Measurements from ENCODE around the gene COMMD1. TPM values are rescaled to one million over a fixed set of nuclear protein-coding genes. Genes with fewer than 3 reads are reported as not detected.
A peak's percentile ranks its signal among the peaks of the same experiment; 100 is the strongest.

The COMMD1 gene
- polyA plus RNA-seq, 1 donor from 2014 or later = 69.1 TPM

DNA sequence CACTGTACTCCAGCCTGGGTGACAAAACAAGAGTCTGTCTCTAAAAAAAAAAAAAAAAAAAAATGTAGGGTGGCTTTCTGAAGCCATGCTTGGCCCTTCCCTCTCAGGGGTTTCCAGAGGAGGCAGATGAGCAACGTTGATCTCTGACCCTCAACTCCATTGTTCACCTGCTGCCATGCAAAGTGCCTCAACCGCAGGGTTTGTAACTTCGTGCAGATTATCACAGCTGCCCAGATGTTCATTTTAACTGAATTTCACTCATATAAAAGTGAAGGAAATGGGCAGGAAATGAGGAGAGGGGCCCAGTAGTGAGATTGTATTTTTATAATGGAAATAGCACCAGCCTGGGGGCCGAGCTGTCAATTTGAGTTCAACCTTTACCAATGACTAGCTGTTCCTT is 275.5 kb downstream of the COMMD1 start:
- Histone ChIP-seq H2AFZ (ENCODE audit: low read depth, low read length) (no peak overlapping the region), H3K9ac (ENCODE audit: low read length) (no peak overlapping the region), H3K4me2 (ENCODE audit: low read length) (no peak overlapping the region), H3F3A (ENCODE audit: insufficient read depth, low read length, poor library complexity, severe bottlenecking) (no peaks in the 10 kb centered on the region), H3K27ac (ENCODE audit: low read length) (no peak overlapping the region), H3K79me2 (replicated peaks; ENCODE audit: insufficient read depth, low read length) (no peaks in the 10 kb centered on the region), H3K27me3 (ENCODE audit: insufficient read depth, low read depth, low read length) (no peaks in the 10 kb centered on the region), H3K9me2 (ENCODE audit: insufficient read depth, low read length) (no peaks in the 10 kb centered on the region), H3K36me3 (ENCODE audit: insufficient read depth, low read length) (no peaks in the 10 kb centered on the region), H4K20me1 (ENCODE audit: insufficient read depth) (no peaks in the 10 kb centered on the region), H3K4me3 (ENCODE audit: low read length) (no peak overlapping the region), H3K9me3 (ENCODE audit: low read length) (no peaks in the 10 kb centered on the region)
- TF ChIP-seq TAF1 (IDR thresholded peaks at IDR 0.05; ENCODE audit: low read depth) (no peak), SMC3 (conservative IDR thresholded peaks at IDR 0.05; ENCODE audit: poor library complexity) (no peak)

DNA sequence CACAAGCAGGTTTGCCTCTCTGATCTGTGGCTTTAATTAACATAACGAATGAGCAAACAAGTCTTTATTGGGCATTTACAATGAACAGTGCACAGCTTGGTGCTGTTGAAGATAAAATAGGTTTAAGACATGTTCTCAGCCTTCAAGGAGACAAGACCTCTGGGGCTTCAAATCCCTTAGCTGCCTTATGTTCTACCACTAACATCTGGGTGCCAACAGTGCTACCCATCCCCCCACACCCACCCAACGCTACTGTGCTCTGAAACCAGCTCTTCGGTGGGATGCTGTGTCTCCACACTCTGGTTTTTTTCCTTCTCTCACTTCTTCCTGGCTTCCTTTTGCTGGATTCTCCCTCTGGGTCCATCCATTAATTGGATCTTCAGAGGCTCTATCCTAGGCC is 276.4 kb downstream of the COMMD1 start:
- Histone ChIP-seq H4K20me1 (ENCODE audit: insufficient read depth) (no peaks in the 10 kb centered on the region), H2AFZ (ENCODE audit: low read depth, low read length) (no peak overlapping the region), H3K9ac (ENCODE audit: low read length) (no peak overlapping the region), H3K9me2 (ENCODE audit: insufficient read depth, low read length) (no peaks in the 10 kb centered on the region), H3K4me3 (ENCODE audit: low read length) (no peak overlapping the region), H3K79me2 (replicated peaks; ENCODE audit: insufficient read depth, low read length) (no peaks in the 10 kb centered on the region), H3K36me3 (ENCODE audit: insufficient read depth, low read length) (no peaks in the 10 kb centered on the region), H3K27me3 (ENCODE audit: insufficient read depth, low read depth, low read length) (no peaks in the 10 kb centered on the region), H3K9me3 (ENCODE audit: low read length) (no peaks in the 10 kb centered on the region), H3K27ac (ENCODE audit: low read length) (no peak overlapping the region), H3F3A (ENCODE audit: insufficient read depth, low read length, poor library complexity, severe bottlenecking) (peaks cover 4% of the 10 kb centered on the region), H3K4me2 (ENCODE audit: low read length) (no peak overlapping the region)
- TF ChIP-seq, protein P1, sequence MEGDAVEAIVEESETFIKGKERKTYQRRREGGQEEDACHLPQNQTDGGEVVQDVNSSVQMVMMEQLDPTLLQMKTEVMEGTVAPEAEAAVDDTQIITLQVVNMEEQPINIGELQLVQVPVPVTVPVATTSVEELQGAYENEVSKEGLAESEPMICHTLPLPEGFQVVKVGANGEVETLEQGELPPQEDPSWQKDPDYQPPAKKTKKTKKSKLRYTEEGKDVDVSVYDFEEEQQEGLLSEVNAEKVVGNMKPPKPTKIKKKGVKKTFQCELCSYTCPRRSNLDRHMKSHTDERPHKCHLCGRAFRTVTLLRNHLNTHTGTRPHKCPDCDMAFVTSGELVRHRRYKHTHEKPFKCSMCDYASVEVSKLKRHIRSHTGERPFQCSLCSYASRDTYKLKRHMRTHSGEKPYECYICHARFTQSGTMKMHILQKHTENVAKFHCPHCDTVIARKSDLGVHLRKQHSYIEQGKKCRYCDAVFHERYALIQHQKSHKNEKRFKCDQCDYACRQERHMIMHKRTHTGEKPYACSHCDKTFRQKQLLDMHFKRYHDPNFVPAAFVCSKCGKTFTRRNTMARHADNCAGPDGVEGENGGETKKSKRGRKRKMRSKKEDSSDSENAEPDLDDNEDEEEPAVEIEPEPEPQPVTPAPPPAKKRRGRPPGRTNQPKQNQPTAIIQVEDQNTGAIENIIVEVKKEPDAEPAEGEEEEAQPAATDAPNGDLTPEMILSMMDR (IDR thresholded peaks at IDR 0.05; ENCODE audit: poor library complexity, severe bottlenecking) = no peak
- no peak for TF ChIP-seq RAD21 (conservative IDR thresholded peaks at IDR 0.05)
- TF ChIP-seq, protein P2, sequence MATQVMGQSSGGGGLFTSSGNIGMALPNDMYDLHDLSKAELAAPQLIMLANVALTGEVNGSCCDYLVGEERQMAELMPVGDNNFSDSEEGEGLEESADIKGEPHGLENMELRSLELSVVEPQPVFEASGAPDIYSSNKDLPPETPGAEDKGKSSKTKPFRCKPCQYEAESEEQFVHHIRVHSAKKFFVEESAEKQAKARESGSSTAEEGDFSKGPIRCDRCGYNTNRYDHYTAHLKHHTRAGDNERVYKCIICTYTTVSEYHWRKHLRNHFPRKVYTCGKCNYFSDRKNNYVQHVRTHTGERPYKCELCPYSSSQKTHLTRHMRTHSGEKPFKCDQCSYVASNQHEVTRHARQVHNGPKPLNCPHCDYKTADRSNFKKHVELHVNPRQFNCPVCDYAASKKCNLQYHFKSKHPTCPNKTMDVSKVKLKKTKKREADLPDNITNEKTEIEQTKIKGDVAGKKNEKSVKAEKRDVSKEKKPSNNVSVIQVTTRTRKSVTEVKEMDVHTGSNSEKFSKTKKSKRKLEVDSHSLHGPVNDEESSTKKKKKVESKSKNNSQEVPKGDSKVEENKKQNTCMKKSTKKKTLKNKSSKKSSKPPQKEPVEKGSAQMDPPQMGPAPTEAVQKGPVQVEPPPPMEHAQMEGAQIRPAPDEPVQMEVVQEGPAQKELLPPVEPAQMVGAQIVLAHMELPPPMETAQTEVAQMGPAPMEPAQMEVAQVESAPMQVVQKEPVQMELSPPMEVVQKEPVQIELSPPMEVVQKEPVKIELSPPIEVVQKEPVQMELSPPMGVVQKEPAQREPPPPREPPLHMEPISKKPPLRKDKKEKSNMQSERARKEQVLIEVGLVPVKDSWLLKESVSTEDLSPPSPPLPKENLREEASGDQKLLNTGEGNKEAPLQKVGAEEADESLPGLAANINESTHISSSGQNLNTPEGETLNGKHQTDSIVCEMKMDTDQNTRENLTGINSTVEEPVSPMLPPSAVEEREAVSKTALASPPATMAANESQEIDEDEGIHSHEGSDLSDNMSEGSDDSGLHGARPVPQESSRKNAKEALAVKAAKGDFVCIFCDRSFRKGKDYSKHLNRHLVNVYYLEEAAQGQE (IDR thresholded peaks at IDR 0.05; ENCODE audit: borderline replicate concordance) = no peak

DNA sequence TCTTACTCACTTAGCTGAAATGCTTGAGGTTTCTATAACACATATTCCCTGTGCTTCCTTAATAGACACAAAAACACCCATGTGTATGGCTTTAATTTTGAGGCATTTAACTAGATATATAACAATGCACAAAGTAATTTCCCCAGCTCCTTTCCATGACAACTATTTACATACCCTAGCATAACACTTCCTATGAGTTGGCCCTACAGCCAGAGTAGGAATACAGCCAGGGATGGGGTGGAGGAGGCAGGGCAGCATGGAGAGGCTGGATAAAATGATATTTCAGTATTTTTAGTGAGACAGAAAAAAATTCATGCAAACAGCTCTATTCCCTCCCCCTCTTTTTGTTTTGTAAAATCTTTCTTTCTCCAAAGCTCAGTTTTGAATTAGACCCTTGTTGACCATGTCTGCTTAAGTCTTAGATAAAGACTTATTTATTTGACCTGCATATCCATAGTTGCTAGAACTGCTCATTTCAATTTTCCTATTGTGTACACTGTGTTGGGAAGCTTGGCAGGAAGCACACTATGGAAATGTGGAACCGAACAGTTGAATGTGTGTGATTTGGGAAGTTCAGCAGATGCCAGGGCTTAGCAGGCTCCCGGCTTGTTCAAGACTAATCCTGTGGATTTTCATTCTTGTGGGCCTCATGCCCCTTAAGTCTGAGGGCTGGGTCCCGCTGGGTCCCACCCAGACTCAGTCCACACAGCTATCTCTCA is 279.2 kb downstream of the COMMD1 start:
- TF ChIP-seq TAF1 (IDR thresholded peaks at IDR 0.05; ENCODE audit: low read depth) = no peak
- no peak for TF ChIP-seq EP300 (conservative IDR thresholded peaks at IDR 0.05; ENCODE audit: poor library complexity, severe bottlenecking)
- TF ChIP-seq, protein P2 (IDR thresholded peaks at IDR 0.05; ENCODE audit: borderline replicate concordance) = no peak
- TF ChIP-seq RAD21 (conservative IDR thresholded peaks at IDR 0.05) = no peak
- TF ChIP-seq, protein P1 (IDR thresholded peaks at IDR 0.05; ENCODE audit: poor library complexity, severe bottlenecking) = no peak
- TF ChIP-seq MXI1 (conservative IDR thresholded peaks at IDR 0.05; ENCODE audit: poor library complexity, severe bottlenecking) = no peak
- TF ChIP-seq SMC3 (conservative IDR thresholded peaks at IDR 0.05; ENCODE audit: poor library complexity) = no peak
- no peak for TF ChIP-seq EZH2 (IDR thresholded peaks at IDR 0.05; ENCODE audit: borderline replicate concordance, insufficient read depth, low read length, poor library complexity, severe bottlenecking)
- TF ChIP-seq POLR2AphosphoS5 (IDR thresholded peaks at IDR 0.05) = no peak
- Histone ChIP-seq H3K9ac (ENCODE audit: low read length) (no peak overlapping the region), H3K36me3 (ENCODE audit: insufficient read depth, low read length) (no peaks in the 10 kb centered on the region), H3K4me2 (ENCODE audit: low read length) (no peak overlapping the region), H3K4me3 (ENCODE audit: low read length) (no peak overlapping the region), H4K20me1 (ENCODE audit: insufficient read depth) (no peaks in the 10 kb centered on the region), H2AFZ (ENCODE audit: low read depth, low read length) (no peak overlapping the region), H3F3A (ENCODE audit: insufficient read depth, low read length, poor library complexity, severe bottlenecking) (peaks cover 4% of the 10 kb centered on the region), H3K27me3 (ENCODE audit: insufficient read depth, low read depth, low read length) (no peaks in the 10 kb centered on the region), H3K79me2 (replicated peaks; ENCODE audit: insufficient read depth, low read length) (no peaks in the 10 kb centered on the region), H3K9me2 (ENCODE audit: insufficient read depth, low read length) (no peaks in the 10 kb centered on the region), H3K9me3 (ENCODE audit: low read length) (no peaks in the 10 kb centered on the region), H3K27ac (ENCODE audit: low read length) (peak overlapping the region; percentile 71)
